Glomerular visceral epithelial cell (primary cell): Measurements from ENCODE around the gene DOCK10.
"Not testable (repeated sequence)": the region's sequence is repeated elsewhere in the genome, so short reads cannot be mapped to it uniquely, and the experiment has no call there.

ENCODE experiments used
- DNase-seq: peaks from one replicate; pipeline ENCODE4 v3.0.0-alpha.2; 2016; ENCODE audit errors: extremely low spot score

The DOCK10 gene

DNA sequence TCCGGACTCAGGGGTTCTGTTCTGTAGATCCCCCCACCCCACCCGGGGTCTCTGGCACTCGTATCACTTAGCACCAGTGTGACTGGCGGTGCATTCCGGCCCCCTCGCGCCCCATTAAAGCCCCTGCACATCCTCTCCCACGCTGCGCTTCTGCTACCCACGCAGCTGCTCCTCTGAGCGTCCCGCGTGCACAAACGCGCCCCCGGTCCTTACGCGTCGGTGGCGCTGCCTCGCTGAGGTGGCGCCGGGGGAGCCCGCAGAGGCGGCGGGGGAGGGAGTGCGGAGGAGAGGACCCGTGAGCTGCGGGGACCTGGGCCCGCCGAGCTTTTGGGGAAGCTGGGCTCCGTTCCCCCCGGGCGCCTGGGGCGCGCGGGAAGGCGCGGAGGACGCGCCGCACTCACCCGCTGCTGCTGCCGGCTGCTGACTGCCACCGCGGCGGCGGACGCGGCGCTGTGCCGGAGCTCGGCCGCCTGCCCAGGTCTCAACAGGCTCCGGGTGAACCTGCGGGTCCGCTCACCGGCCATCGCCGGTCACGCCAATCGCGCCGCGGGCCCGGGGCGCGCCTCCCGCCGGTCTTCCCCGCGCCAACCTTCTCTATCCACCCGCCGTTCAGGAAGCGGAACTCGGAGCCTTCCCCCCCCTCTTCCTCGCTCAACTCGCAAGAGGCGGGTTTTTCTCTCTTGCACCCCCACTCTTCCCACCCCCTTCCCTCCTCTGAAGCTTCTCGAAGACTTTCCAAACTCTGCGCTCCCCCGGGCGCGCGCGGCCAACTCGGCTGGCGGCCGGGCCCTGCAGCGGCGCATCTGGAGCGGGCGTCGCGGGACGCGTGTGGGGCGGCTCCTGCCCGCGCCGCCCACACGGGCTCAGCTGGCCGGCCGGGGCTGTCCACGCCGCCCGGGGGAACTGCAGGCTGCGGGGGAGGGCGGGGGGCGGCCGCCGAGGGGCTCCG lies at the start of gene DOCK10:
Gene DOCK10 (minus strand): TSS at position 618 of the 949 bp plus-strand sequence. CDS start 94 bp downstream, at position 524.
- peak; percentile 63 for DNase-seq

DNA sequence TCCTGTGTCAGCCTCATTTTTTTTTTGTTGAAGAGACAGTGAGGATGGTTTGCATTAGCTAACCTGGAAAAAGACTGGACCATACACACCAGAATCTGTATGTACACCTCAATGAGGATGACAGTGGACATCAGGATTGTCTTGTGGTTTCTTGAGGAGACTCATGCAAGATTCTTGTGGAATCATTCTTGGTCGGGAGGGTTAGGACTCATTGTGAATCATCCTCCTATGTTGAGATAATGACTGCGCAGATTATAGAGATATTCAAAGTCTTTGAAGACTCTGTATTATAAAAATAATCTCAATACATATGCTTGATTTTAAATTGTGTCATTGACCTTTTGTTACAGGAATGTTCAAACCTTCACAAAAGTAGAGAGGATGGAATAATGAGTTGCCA lies 49.1 kb upstream of the DOCK10 start:
- peak; percentile 91 for DNase-seq

DNA sequence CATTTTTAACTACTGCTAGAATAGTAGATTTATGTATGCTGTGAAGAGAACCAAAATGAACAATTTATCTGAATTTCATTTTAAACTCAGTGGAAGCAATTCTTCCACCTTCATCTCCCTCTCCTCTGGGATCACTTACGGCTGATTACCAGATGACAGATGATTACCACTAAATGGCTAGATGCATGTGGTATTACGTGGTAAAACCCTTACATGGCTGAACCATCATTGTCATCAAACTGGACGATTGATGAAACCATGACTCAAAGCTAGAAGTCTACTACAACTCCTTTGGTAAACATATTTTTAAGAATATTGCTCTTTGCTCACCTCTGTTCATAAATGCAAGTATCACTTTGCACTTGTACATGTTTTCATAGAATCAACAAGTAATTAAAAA lies 48.5 kb upstream of the DOCK10 start:
- DNase-seq, result peak; percentile 35

DNA sequence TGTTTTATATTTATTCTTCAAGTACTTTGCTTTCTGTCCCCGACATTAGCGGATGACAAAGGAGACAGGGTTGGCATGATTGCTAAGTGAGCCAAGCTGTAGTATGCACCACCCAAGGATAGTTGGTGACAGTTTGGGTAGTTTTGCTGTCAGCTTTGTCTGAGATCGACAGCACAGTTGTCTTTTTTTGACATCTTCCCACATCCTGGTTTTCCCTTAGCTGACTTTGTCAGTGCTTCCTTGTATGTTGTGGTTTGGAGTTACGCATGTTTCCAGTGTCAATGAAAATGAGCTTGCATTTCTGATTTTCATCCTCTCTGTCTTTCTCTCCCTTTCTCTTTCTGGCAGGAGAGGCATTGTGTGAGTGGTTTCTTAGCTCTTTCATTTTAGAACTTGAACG lies 44.6 kb upstream of the DOCK10 start:
- DNase-seq, result no peak

DNA sequence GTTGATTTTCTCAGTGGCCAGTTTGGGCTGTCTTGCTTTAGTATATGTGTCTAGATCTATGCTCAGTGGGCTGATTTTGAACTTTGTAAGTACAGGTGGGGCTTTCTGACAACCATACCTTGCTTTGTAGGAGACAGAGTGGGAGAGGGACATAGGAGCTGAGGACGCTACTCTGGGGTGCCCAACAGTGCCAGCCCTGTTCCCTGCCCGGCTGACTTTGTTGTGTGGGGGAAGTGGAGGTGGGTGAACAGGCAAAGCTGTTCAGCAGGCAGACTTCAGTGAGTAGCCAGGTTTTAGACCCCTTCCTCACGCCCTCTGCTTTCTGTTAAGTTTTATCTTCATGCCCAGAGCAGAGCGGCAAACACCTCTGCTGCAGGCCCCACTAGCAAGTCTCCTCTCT lies 44.2 kb upstream of the DOCK10 start:
- no peak for DNase-seq

DNA sequence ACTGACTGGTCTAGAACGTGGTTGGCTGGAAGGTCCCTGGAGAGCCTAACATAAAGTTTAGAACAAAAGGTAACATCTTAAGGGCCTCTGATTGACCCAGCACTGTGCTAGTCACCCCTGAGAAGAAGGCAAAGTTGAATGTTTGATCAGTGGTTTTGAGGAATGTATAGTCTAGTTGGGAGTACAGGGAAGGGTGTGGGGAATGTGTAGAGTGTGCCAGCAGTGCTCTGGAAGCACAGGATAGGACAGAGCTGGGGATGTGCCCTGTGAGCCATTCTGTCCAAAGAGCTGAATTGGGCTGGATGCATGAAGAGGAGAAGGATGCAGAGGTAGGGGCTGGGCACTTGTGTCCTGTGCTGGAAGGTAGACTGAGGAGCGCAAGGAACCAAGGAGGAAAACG lies 41.0 kb upstream of the DOCK10 start:
- no peak for DNase-seq

DNA sequence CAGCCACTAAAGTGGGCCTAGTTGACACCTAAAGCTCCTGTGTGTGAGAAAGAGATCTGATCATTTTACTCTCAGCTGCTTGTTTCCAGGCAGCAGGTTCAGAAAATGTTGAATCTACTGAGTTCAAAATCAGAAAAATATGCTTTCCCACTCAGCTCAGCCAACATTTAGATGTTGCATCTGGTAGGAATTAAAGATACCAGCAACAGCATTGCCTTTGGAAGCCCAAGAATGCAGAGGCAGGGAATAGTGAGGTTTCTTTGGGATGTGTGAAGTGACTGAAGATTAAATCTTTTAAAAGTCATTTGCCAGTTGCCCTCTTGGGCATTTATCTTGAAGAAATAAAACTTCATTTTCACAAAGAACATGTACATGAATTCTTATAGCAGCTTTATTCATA lies 33.9 kb upstream of the DOCK10 start:
- DNase-seq, result no peak

DNA sequence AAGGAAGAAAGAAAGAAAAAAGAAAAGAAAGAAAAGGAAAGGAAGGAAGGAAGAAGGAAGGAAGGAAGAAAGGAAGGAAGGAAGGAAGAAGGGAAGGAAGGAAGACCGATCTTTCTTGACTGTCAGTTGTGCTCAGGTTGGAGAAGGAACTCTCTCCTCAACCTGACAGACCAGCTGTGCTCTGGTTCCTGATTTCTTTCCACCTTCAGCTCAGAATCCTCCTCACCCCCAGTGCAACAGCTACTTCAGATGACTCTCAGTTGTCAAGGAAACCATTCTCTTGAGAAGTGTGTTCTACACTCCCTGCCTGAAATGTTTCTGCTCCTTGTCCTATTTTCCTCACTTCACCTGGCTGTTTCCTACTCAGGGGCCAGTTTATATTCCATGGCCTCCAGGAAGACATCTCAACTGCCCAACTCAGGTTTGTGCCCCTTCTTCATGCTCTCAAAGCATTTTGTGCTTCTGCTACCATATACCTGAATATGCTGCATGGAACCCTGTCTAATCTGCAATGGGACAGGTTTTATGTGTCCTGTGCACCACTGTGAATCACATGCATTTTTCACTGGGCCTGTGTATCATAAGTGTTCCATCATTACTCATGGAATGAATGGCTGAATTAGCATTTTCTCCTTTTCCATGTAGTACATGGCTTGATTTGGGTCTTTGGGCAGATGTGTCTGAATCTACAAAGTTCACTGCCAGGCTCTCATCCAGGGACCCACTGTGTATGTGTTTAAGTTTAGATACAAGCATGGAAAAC lies 32.8 kb upstream of the DOCK10 start:
- DNase-seq, result no peak

DNA sequence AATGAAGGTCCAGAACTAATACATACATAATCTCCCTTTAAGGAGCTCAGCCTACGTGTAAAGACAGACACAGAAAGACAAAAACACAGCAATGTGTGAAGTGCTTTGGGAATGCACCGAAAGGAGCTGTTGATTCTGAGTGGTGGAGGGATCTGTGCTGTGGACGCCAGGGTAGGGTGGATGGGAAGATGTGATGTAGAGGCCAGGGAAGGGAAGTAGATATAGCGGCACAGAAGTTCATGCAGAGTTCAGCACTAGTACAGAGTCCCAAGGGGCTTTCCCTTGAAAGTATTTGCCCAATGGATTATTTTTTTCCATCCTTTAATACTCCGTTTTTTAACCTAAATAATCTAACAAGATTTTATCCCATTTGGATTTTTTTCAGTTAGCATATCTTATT lies 32.1 kb upstream of the DOCK10 start:
- DNase-seq, result no peak

DNA sequence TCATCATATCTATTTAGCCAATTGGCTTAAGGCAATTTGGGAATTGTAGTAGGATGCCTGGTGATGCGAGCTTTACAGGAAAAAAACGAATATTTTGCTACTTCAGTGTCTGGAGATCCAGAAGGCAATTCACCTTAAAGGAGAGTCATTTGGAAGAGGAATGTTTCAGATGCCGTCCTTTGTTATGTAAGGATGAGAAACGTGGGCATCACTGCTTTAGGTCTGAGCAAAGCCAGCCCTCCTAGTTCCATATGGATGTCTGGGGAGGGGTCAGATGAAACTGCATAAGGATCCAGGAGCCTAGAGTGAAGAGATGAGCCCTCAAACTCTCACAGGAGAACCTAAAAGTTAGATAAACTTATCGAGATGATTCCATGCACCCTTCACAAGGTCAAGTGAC lies 30.9 kb upstream of the DOCK10 start:
- DNase-seq, result no peak

DNA sequence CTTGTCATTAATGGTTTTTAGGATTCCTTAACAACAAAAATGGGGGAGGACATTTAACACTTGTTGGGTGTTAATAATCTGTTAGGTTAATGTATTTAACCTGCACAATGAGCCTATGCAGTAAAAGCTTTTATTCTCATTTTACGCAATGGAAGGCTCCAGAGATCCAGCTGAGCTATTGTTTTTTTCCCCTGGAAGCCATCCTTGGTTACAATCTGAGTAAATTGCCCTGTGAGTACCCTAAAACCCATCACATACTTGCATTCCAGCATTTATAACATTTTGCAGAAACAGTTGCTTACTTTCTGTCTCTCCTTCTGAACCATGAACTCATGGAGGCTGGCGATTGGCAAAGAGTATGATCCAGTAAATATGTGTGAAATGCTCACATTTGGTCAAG lies 30.2 kb upstream of the DOCK10 start:
- no peak for DNase-seq

DNA sequence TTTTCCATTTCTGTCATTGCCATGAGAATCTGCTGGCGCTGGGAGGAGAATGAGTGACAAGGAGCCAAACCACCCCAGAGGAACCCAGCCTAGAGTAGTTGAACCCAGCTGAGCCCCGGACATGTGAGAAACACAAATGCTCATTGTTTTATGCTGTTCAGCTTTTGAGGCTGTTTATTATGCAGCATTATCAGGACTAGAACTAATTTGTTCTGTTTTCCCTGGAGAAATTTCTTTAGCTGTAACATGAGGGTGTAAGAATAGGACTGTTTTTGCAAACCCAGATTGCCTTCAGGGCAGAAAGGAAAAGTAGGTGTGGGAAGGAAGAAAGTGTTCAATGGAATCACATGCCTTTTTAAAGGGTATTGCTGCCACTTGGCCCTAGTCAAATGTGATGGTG lies 28.5 kb upstream of the DOCK10 start:
- DNase-seq, result no peak

DNA sequence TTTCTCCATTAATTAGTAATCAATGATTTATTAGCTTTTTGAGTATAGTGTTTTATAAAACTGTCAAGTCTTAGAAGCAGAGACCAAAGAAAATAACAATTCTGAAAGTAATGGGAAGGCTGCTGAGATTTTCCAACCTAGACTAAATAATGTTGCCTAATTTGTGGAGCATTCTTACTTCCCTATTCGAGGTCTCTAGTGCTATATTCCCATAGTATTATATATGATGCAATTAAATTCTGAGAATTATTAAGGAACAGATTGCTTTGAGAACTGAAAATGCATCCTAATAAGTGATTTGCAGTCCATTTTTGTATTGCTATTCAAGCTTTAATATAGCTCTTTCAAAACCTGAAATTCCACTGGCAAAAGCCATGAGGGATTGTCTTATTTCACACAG lies 27.7 kb upstream of the DOCK10 start:
- DNase-seq, result no peak

DNA sequence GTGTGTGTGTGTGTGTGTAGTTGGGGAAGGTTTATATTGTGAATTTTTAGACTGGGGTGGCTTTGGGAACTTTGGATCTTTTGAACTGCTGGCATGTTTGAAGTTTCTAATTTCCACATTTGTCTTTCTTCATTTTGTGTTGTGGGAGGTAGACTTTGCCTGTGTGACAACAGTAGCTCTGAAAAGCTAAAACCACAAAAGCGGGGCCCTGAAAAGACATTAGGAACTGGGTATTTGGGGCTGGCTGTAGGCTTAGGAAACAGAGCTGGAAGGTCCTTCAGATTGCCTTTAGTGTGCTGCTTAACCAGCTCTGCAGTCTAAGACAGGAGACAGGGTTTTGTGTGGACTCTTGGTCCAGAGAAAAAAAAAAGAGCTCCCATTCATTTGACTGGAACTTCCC lies 27.2 kb upstream of the DOCK10 start:
- DNase-seq, result no peak

DNA sequence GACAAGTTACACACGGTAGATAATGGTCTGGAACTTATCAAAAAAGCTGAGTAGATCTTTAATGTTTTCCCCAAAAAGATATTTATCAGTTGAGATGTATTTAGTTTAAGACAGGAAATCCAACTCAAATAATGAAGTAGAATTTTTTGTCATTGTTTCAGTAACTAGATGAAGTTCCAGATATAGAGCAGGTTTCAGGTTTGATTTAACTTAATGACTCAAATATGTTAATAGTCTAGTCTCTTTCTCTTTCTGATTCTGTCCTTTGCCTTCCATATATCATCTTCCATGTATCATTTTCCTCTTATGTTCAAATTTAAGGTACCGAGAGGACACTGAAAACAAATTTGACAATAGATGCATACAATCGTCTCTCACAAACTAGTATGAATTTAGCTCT lies 23.6 kb upstream of the DOCK10 start:
- DNase-seq, result no peak

DNA sequence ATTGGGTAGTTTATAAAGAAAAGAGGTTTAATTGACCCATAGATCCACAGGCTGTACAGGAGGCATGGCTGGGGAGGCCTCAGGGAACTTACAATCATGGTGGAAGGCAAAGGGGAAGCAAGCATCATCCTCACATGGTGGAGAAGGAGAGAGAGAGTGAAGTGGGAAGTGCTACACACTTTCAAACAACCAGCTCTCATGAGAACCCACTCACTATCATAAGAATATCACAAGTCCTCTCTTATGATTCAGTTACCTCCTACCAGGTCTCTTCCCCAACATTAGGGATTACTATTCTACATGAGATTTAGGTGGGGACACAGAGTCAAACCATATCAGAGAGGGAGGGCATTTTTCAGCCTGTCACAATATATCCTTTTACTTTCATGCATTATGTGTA lies 22.7 kb upstream of the DOCK10 start:
- no peak for DNase-seq

DNA sequence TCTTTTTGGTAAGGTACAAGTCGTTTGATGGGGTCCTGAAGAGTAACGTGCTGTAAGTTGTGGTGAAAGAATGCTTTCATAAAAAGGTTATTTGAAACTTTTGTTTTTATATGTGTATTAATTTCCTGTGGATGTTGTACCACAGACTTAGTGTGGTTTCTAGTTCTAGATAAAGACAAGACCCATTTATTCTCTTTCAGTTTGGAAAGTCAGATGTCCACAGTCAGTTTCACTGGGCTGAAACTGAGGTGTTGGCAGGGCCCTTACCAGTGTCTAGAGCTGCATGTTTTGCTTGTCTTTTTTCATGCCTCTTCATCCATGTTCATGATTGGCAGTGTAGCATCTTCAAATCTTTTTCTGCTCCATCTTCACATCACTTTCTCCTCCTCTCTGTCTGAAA lies 22.1 kb upstream of the DOCK10 start:
- no peak for DNase-seq

DNA sequence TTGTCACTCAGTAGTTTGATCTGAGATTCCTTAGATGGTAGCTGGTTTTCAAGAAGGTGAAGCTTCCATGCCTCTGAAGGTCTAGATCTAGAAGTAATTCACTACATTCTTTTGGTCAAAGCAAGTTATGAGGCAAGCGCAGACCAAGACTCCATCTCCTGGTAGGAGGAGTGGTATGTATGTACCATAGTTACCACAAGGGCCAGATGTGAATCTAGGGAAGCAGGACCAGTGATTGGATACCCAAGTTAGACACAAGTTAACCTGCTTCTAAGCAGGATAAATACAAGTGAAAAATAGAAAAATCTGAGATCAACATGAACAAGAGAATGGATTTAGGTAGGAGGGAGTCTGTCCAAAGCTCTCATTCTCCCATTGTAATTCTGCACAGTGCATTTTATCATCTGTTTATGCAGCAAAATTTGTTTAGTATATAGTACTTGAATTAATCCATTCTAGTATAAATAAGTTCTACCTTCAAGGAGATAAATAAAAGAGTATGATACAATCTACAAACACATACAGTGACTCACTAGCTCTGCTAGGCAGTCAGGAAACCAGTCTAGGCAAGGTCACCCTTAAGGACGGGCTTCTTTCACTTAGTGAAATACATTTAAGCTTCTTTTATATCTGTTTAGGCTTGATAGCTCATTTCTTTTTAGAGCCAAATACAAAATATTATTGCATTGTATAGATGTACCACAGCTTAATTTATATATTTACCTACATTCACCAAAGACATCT lies 14.2 kb upstream of the DOCK10 start:
- DNase-seq, result no peak

DNA sequence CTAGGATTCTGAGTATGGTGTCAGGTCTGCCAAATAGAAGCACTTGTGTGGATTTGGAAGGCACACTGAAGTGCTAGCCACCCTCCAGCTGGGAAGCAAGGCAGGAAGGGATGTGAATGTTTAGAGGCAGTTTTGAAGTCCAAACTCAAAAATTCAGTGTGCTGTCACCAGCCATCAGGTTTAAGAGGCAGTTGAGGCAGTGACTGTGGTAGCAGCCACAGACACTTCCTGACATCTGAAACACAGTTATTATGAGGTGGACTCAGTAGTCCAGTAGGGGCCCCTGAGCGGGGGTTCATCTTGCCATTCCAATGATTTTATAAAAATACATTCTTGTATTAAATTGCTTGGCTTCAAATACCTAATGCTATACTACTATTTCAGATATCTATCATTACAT lies 13.4 kb upstream of the DOCK10 start:
- DNase-seq, result no peak

DNA sequence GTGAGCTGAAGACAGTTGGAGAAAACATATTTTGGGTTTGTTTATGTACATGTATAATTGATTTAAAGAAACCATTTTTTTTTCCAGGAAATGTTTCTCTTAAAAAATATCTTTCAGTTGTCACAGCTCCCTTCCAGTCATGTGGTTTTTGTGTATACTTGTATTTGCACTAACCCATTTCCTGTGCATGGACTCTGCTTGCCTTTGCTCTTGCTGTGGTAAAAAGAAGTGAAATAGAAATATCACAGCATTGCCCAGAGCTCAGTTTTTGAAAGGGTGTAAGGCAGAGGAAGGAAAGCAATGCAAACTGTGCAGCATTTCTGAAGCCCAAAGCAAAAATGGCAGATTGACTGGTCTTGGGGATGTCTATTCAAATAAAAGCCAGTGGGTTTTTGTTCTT lies 10.4 kb upstream of the DOCK10 start:
- no peak for DNase-seq

DNA sequence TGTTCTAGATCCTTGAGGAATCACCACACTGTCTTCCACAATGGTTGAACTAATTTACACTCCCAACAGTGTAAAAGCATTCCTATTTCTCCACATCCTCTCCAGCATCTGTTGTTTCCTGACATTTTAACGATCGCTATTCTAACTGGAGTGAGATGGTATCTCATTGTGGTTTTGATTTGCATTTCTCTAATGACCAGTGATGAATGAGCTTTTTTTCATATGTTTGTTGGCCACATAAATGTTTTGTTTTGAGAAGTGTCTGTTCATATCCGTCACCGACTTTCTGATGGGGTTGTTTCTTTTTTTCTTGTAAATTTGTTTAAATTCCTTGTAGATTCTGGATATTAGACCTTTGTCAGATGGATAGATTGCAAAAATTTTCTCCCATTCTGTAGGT lies 5.2 kb upstream of the DOCK10 start:
- not testable (repeated sequence) for DNase-seq

DNA sequence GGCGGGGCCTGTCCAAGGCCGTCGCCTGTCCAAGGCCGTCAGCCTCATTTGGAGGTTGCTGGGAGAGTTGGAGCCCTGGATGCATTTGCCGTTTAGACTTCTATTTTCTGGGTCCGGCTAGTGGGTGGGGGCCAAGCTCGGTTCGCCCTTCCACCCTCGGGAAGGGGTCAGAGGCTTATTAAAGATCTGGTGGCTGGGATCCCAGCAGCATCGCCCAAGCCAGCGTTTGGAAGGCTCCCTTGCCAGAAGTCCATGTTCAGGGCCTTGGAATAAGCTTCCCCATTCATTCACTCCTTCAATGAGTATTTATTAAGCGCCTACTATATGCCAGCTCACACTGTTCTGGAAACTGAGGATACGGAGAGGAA lies 516 bp upstream of the DOCK10 start:
- no peak for DNase-seq
